Measurements from ENCODE around the gene IL36A.

IL36A gene

GRCh38 chr2:112967023-112967422, 38.2 kb upstream of the IL36A start:
- no peak for TF ChIP-seq CTCF (conservative IDR thresholded peaks at IDR 0.05; ENCODE audit: low read depth, low read length)
- DNase-seq (ENCODE audit: low read depth), result no peak

GRCh38 chr2:112972423-112973086, 32.7 kb upstream of the IL36A start:
- H3K4me3 ChIP-seq (ENCODE audit: low read length), result no peak overlapping the region
- TF ChIP-seq CTCF (conservative IDR thresholded peaks at IDR 0.05; ENCODE audit: low read depth, low read length), result no peak
- DNase-seq (ENCODE audit: low read depth), result no peak

More at GRCh38 chr2:112967023-112967422, 38.2 kb upstream of the IL36A start:
- no peak overlapping the region for H3K4me3 ChIP-seq (ENCODE audit: low read length)

GRCh38 chr2:112973156-112973555, 32.1 kb upstream of the IL36A start:
- no peak for DNase-seq (ENCODE audit: low read depth)
- no peak overlapping the region for H3K4me3 ChIP-seq (ENCODE audit: low read length)
- TF ChIP-seq CTCF (conservative IDR thresholded peaks at IDR 0.05; ENCODE audit: low read depth, low read length), result no peak

- no peak for DNase-seq (ENCODE audit: low read depth)
- TF ChIP-seq CTCF (conservative IDR thresholded peaks at IDR 0.05; ENCODE audit: low read depth, low read length), result no peak
- H3K4me3 ChIP-seq (ENCODE audit: low read length), result no peak within 1 kb of the TSS
These were observed 27.7 kb upstream of the IL36A start, which contains the start of gene IL36G for GRCh38 chr2:112977559-112978056. IL36G (plus strand) TSS chr2:112978006; CDS start chr2:112978639, 633 bp downstream.

GRCh38 chr2:112979731-112980130, 25.5 kb upstream of the IL36A start:
- no peak overlapping the region for H3K4me3 ChIP-seq (ENCODE audit: low read length)
- DNase-seq (ENCODE audit: low read depth), result no peak
- TF ChIP-seq CTCF (conservative IDR thresholded peaks at IDR 0.05; ENCODE audit: low read depth, low read length), result no peak

GRCh38 chr2:112980537-112980936, 24.7 kb upstream of the IL36A start:
- DNase-seq (ENCODE audit: low read depth), result no peak
- TF ChIP-seq CTCF (conservative IDR thresholded peaks at IDR 0.05; ENCODE audit: low read depth, low read length), result no peak
- no peak overlapping the region for H3K4me3 ChIP-seq (ENCODE audit: low read length)

- H3K4me3 ChIP-seq (ENCODE audit: low read length), result no peak overlapping the region
- DNase-seq (ENCODE audit: low read depth), result no peak
- no peak for TF ChIP-seq CTCF (conservative IDR thresholded peaks at IDR 0.05; ENCODE audit: low read depth, low read length)
These were observed 20.2 kb upstream of the IL36A start for GRCh38 chr2:112985090-112985489.

All from retinal pigment epithelial cell (primary cell).